NK-92 treated with Interleukin-12 subunit alpha and Interleukin-12 subunit beta, amount 100 ng/mL, for 24 hours (cell line): ENCODE results near the gene CWC27.

Source experiments
- DNase-seq: peaks from one replicate; lab custom pipeline; 2025; lab: John Stamatoyannopoulos, UW

CWC27 gene

DNA sequence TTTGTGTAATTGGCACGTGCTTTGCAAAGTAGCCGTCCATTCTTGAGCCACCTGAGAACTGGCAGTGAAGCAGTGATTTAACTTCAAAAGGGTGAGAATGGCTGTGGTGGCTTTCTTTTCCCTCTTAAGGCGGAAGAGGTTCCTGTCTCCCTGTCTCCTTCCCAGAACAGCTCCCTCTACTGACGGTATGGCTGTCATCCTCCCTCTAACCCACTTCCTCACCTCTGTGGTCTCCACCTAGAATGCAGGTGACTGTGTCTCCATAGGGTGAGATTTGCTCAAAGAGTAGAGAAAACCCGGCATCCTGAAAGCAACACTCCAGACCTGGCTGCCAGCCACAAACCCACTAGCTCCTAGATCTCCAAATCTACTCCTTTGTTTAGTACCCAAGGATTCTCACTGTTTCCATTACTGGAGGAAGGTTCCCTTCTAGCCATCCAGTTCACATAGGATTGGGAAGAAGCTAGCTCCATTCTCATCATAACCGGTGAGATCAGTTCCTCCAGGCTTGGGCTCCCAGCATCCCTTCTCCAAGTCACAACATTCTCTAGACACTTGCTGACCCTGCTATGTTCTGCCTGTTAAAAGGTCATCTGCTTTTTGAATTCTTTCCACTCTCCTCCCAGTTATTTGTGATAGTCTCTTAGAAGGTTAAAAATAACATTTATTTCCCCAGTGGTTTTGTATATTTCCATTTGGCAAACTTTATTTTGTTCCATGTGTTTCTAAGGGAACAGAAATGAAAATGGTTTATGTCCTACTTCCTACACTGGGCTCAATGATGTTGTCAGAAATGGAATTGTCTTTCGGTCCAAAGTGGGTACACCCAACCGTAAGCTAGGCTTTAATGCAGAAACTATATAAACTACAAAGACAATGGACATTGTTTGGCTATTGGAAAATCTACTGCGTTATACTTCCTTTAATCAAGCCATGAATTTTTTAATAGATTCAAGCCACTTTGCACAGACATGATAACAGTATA, 269.4 kb downstream of the CWC27 start:
- no peak for DNase-seq

DNA sequence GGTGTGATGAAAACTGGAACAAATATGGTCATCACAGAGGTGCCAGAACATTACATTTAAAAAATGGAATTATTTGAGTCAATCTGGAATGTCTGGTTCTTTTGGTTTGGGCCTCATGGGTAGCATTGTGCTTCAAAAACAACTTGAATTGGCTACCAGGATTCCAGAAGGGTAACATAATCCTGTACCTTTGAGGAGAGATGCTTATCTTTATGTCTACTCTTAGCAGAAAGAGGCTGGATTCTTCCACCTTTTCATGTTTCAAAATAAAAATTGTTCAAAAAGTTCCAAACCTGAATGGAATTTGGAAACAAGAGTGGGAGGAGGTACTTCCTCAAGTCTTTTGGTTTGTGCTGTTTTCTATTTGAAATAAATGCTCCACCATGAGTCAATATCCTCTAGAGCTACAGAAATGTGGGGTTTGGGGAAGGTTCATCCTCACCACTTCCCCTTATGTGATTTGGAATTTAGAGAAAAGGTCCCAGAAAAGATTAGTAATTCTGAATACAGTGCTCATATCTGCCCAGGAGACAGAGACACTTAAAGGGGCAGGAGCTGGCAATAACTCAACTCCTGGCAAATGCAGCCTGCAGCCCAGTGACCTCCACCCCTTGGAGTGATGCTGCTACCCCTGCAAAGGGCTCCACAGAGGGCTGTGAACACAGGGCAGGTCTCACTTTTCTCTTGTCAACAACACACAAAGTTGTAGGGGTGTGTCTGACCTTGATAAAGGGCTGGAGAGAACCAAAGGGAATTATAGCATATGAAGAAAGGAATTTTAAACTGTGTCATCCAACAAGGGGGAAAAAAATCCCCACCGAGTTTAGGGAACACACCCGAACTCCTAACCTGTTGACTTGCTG, 272.8 kb downstream of the CWC27 start:
- DNase-seq = no peak

DNA sequence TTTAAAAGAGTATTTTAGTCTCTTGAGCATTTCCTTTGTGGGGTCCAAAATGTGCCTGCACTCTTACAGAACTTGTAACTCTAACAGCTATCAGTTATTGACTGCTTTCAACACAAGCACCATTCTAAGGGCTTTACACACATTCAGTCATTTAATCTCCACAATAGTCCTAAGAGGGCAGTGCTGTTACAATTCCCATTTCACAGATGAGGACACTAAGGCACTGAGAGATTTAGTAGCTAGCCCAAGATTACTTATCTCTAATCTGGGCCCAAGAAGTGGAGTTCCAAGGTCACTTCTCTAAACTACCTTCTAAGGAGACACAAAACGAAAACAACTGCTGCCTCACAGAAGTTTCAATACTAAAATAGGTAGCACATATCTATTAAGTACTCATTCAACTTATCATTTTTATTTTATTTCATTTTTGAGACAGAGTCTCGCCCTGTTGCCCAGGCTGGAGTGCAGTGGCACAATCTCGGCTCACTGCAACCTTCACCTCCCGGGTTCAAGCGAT, 275.2 kb downstream of the CWC27 start:
- DNase-seq = no peak

DNA sequence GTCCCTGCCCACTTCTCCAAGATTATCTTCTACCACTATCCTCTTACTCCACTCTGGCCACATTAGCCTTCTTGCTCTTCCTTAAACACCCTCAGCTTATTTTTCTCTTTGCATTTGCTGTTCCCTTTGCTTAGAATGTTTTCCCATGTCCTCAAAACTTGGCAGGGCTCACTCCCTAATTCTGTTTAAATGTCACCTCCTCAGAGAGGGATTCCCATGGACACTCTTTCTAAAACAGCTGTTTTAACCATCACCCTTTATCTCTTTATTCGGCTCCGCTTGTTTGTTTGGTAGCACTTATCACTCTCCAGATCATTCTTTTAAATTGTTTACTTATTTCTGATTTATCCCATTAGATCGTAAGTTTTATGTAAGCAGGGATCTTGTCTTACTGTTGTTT, 278.5 kb downstream of the CWC27 start:
- no peak for DNase-seq

DNA sequence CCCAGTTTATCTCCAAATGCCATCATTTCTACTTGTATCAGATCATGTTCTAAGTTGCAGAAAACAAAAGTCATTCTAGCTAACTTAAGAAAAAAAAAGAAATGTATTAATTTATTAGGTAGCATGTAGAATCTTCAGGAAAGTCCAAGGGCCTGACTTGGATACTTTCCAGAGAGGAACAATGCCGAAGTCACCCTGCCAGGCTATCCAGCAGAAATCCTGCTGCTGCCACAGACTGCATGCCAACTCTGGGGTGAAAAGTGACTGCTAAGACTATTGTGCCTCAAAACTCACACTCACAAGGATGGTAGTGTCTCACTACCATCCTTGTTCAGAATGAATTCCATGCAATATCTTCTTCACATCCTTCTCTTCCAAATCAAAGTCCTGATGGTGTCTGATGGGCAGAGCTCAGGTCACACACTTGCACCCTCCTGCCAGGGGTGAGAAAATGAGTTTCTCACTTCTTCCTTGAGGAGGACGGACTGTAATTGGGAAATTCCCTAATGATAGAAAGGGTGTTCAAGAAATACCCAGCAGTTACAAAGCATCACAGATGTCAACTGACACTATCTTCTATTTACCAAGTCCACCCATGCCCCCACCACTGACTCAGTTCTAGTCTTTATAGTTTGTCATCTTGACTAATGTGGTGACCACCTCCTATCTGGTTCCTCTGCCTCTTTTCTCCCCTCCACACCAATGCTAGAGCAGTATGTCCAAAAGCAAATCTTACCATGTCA, 279.4 kb downstream of the CWC27 start:
- DNase-seq = no peak

DNA sequence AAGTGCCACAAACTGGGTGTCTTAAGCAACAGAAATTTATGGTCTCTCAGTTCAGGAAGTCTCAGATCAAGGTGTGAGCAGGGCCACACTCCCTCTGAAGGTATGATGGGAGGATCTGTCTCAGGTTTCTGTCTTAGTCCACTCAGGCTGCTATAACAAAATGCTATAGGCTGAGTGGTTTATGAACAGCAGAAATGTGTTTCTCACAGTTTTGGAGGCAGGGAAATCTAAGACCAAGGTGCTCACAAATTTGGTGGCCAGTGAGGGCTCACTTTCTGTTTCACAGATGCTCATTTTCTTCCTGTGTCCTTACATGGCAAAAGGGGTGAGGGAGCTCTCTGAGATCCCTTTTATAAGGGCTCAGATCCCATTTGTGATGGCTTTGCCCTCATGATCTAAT, 281.4 kb downstream of the CWC27 start:
- no peak for DNase-seq

DNA sequence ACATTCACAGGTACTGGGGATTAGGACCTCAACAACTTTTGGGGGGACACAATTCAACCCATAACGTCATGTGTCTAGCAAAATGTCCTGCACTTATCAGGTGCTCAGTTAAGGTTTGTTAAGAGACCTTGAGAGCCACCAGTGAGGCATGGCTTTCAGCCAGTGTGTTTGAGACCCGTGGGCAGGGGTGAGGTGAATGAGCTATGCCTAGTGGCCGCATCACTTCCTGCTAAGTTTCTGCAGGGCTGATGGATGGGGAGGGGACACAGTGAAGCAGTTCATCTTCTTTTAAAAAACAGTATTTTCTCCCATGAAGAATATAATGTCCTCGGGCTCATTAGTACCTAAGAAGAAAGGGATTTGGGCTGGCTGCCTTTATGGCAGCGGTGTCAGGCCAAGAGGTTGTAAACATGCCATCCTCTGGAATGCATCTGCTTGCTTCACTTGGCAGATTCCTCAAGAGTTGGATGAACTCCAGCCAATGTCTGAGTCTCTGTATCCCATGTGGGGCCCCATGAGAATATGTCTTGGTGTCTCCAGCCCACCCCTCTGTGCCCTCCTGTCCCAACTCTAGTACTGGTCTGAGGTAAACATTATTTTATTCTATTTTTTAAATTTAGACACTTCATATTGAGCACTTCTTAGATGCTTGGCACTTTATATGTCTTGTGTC, 282.2 kb downstream of the CWC27 start:
- no peak for DNase-seq

DNA sequence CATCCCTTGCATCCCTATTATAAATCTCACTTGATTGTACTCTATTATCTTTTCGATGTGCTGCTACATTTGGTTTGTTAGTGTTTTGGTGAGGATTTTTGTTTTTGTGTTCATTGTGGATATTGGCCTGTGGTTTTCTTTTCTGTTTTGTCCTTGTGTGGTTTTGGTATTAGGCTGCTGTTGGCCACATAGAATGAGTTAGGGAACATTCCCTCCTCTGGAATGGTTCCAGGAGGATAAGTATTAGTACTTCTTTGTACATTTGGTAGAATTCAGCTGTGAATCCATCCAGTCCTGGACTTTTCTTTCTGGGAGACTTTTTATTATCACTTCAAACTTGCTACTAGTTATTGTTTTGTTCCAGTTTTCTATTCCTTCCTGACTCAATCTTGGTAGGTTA, 287.2 kb downstream of the CWC27 start:
- no peak for DNase-seq

DNA sequence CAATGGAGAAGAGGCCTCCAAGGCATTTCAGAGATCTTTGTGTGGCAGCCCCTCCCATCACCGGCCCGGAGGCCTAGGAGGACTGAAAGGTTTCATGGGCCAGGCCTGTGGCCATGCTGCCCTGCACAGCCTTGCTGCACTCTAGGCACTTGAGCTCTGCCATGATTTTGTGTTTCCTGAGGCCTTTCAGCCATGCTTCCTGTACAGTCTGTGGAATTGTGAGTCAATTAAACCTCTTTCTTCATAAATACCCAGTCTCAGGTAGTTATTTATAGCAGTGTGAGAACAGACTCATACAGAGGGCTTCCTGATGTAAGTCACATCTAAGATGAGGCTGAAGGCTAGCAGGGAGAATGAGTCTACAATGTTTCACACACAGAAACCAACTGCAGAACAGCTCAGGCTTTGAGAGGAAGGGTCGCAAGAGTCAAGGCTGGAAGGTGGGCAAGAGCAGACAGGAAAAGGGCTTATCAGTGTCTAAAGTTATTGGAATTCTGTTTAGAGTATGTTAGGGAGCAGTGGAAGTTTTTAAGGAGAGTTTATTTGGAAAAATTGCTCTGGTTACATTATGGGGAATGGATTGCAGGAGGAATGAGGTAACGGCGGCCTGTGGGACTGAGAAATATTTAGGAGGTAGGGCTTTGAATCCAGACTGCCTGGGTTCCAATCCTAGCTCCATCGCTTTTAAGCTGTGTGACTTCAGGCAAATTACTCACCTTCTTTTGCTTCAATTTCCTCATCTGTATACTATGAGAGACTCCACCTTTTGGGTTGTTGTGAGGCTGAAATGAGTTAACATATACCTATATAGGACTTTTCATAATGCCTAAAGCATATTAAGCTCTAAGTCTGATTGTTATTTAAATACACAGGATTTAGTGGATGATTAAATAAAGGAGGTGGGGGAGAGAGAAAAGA, 291.2 kb downstream of the CWC27 start:
- DNase-seq = no peak

DNA sequence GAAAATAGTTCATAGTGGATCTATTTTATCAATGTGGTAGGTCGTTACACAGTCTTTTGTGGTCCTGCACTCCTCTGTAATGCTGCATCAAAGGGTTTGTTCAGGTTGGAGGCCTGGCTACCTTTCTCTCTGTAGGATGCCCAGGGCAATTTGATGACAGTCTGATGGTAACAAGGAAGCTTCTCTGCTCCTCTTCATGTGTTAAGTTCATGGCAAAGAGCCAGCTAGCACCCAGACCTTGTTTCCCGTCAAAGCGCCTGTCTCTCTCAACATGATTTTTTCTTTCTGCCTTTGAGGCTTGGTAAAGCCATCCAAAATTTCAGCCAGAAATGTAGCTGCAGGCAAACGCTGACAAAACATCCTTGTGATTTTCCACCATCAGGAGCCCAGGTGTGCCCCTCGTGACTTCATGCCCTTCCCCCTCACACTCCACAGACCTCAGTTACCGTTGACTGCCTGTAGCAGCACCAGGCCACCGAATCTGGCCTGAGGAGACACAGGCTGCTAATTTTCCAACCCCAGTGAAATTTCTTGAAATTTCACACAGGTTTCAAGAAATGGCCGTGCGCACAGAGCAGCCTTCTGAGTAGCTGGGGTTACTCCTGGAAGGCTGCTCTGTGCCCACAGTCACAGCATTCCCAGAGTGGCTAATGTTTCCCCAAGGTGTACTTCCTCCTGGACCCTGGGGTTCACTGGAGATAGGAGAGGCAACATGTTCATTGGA, 292.7 kb downstream of the CWC27 start:
- no peak for DNase-seq

DNA sequence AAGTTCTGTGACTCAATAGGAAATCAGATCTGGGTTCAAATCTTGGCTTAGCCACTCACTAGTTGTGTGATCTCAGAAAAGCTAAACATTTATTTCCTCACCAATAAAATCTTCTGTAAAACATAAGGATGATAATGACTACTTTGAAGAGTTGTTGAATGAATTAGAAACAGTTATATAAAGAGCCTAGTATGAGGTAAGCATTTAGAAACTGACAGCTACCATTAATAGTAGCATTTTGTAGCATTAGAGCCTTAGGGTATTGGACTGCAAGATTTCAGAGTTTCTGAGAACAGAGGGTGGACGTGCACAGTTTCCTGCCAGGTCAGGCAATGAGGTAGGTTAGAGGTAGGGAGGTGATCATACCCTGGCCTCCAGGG, 293.2 kb downstream of the CWC27 start:
- no peak for DNase-seq

DNA sequence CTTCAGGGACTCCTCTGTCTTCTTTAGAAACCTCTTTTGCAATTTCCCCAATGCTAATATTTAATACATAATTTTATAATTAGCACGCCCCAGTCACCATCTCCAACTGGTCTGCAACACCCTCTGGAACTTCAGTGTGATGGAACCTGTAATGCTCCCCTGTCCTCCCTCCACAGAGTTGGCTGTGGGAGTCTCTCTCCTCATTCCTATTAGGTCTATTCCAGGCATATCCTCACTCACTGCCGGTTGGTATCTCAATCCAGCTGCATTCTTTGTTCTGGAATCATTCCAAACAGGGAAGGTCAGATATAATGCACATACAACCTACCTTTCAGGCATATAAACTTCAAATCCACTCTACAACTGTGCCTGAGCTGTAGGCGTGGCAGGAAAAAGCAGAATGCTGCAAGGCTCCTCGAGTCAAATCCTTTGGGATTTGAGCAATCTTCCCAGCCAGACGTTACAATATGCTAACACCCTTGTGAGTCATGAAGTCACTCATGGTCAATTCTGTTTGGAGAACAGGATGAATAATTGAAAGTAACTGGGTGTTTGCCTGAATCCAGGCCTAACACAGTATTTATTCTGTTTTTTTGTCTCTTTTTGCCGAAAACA, 293.8 kb downstream of the CWC27 start:
- DNase-seq = no peak

DNA sequence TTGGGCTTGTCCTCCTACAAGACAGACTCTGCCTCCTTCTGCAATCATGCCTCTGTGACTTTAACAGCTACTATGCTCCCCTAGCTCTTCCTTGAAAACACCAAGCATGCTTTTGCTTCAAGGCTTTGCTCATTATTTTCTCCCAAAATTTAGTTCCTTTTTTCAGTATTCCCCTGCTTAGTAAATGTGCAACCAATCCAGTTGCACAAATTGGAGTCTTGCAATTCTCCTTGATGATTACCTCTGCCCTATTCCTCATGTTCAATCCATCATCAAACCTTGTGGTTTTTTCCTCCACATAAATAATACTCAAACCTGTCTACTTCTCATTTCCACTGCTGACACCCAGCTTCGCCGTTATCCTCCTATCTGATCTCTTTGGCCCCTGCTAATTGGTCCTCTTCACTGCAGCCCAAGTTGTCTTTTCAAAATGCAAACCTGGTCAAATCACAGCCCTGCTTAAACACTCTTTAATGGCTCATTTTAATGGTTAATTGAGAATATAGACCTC, 296.3 kb downstream of the CWC27 start:
- no peak for DNase-seq

DNA sequence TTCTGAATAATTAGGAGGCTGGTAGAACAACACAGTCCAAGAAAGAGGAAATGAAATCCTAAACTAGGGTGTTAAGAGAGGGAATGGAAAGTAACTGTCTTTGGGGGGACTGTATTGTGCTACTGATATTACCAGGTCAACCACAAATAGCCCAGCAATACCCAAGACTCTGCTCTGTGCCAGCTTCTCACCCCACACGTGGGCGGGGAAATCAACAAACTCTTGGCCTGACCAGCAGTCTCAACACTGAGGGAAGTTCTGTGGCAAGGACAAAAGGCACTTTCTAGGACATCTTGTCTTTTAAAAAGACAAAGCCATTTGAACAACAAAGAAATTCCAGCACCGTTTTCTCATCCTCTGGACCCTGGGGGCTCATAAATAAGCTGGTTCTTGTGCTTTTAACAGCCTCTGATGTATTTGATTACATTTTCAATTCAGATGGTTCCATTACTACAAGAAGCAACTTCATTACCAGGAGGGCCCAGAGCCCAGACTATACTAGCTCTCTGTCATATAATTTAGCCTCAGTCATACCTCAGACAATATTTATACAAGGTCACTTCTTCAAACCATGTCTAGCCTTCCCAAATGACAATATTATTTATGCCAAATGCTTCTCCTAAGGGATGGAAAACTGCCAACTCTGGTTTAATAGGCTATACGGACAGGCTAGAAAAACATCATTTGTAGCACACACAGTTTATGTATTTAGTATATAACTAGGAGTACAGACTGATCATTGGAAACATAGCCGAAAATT, 297.8 kb downstream of the CWC27 start:
- no peak for DNase-seq

DNA sequence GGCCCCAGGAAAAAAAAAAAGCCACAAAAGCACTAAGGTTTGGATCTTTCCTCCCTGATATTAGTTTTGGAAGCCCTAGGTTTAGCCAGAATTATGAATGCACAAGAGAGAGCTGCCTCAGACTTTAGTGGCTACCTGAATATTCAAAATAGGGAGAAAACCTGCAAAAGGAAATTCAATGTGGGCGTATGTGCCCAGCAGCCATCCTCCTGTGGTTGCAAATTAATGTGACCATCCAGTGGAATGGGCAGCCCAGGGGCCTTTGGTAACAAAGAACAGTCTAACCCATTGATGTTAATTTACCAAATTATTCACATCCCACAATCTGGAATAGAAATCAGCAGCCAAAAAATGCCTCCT, 298.4 kb downstream of the CWC27 start:
- DNase-seq = no peak
